ENCODE results near the gene CLBA1. TPM values are rescaled to one million over a fixed set of nuclear protein-coding genes. Genes with fewer than 3 reads are reported as not detected.

CLBA1 gene
- total RNA-seq, 2 experiments from 2014 or later: 0.82 to 1.2 TPM

DNA sequence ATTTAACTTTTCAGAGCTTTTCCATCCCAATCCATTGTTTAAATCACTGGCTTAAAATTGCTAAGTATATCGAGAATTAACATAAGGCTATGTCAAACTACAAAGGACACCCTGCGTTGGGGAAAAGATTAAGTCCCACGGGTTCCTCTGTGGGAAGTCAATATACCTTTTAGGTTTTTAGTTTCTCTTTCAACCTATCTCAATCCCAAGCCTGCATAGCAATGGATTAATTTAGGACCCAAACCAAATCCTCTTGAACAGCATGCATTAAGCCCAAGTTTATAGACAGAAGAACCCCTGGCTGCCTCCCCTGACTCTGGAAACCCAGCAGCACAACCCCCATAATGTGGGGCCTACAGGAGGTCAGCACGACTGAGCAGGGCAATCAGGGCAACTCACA, 29.0 kb downstream of the CLBA1 start:
- POLR2A ChIA-PET: interaction anchor here (0.6 to 1.0 kb wide), 2 partner anchors 9 to 26 kb away, joined by 3 to 4 read pairs; no protein-coding TSS in a partner anchor

DNA sequence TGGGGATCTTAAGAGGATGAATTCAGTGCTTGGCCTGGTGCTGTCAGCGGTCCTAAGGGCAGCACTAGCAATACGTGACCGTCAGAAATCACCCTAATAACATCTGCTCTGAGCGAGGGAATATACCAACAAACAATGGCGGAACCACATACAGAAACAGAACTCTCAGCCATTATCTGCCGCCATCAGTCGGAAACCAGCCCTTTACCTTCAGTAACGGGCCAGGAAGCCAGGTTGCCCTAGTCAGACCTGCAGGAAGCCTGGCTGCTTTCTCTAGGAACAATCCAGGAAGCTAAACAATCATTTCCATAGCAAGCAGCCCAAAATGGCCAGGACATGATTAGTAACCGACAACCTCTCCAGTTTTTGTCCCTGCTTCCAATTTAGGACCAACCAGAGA, 29.7 kb downstream of the CLBA1 start:
- H4K20me1 ChIP-seq (ENCODE audit: insufficient read depth, low read length): peaks cover 78% of the 10 kb centered on the region
- H3K4me3 ChIP-seq (ENCODE audit: low read depth, low read length, poor library complexity, severe bottlenecking): peak overlapping the region; percentile 78
- no peak for TF ChIP-seq EZH2phosphoT487 (IDR thresholded peaks at IDR 0.05; ENCODE audit: borderline replicate concordance, low read depth, low read length)
- TF ChIP-seq, protein P1, sequence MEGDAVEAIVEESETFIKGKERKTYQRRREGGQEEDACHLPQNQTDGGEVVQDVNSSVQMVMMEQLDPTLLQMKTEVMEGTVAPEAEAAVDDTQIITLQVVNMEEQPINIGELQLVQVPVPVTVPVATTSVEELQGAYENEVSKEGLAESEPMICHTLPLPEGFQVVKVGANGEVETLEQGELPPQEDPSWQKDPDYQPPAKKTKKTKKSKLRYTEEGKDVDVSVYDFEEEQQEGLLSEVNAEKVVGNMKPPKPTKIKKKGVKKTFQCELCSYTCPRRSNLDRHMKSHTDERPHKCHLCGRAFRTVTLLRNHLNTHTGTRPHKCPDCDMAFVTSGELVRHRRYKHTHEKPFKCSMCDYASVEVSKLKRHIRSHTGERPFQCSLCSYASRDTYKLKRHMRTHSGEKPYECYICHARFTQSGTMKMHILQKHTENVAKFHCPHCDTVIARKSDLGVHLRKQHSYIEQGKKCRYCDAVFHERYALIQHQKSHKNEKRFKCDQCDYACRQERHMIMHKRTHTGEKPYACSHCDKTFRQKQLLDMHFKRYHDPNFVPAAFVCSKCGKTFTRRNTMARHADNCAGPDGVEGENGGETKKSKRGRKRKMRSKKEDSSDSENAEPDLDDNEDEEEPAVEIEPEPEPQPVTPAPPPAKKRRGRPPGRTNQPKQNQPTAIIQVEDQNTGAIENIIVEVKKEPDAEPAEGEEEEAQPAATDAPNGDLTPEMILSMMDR (conservative IDR thresholded peaks at IDR 0.05; ENCODE audit: low read length): no peak

More for the DNA sequence above, 29.0 kb downstream of the CLBA1 start:
- H3K4me3 ChIP-seq (ENCODE audit: low read depth, low read length, poor library complexity, severe bottlenecking): peak overlapping the region; percentile 78
- no peak overlapping the region for H2AFZ ChIP-seq (ENCODE audit: low read length)
- H3K36me3 ChIP-seq (ENCODE audit: insufficient read depth, low read length): peaks cover 96% of the 10 kb centered on the region
- CTCF ChIA-PET (ENCODE audit: unreplicated experiment): no interaction called here
- H3K27ac ChIP-seq (ENCODE audit: low read depth, low read length, poor library complexity, severe bottlenecking): peak overlapping the region; percentile 1
- H3K4me2 ChIP-seq (ENCODE audit: low read length): peak overlapping the region; percentile 89
- no peaks in the 10 kb centered on the region for H3K9me3 ChIP-seq (ENCODE audit: low read length)
- no peak for DNase-seq (ENCODE audit: low spot score)
- H3K9me2 ChIP-seq (ENCODE audit: insufficient read depth, low read length): no peaks in the 10 kb centered on the region
- intact Hi-C loops (cut with micrococcal nuclease; ENCODE audit: unreplicated experiment): no loop called here
- BruUV-seq (replicated peaks): no TSS peak
- peaks cover 76% of the 10 kb centered on the region for H4K20me1 ChIP-seq (ENCODE audit: insufficient read depth, low read length)
- TF ChIP-seq, protein P1 (conservative IDR thresholded peaks at IDR 0.05; ENCODE audit: low read length): no peak
- TF ChIP-seq EZH2phosphoT487 (IDR thresholded peaks at IDR 0.05; ENCODE audit: borderline replicate concordance, low read depth, low read length): no peak
- H3K4me1 ChIP-seq (ENCODE audit: insufficient read depth, low read length, poor library complexity, severe bottlenecking): peaks cover 67% of the 10 kb centered on the region
- H3K79me2 ChIP-seq (ENCODE audit: insufficient read depth, low read depth, low read length): peaks cover 100% of the 10 kb centered on the region

GRCh38 chr14:105015905-105016304, 30.3 kb downstream of the CLBA1 start:
- ChIA-PET POLR2A (interaction anchor here (0.8 kb wide), 1 partner anchor 89 kb away, joined by 3 read pairs; no protein-coding TSS in a partner anchor), CTCF (ENCODE audit: unreplicated experiment) (no interaction called here)
- H3K4me2 ChIP-seq (ENCODE audit: low read length): peak overlapping the region; percentile 89
- no peaks in the 10 kb centered on the region for H3K9me3 ChIP-seq (ENCODE audit: low read length)
- no TSS peak for BruUV-seq (replicated peaks)
- intact Hi-C loops (cut with micrococcal nuclease; ENCODE audit: unreplicated experiment): no loop called here
- DNase-seq (ENCODE audit: low spot score): no peak
- H3K4me3 ChIP-seq (ENCODE audit: low read depth, low read length, poor library complexity, severe bottlenecking): peak overlapping the region; percentile 78
- no peak overlapping the region for H2AFZ ChIP-seq (ENCODE audit: low read length)
- H3K9me2 ChIP-seq (ENCODE audit: insufficient read depth, low read length): no peaks in the 10 kb centered on the region
- H3K4me1 ChIP-seq (ENCODE audit: insufficient read depth, low read length, poor library complexity, severe bottlenecking): peaks cover 67% of the 10 kb centered on the region
- H3K79me2 ChIP-seq (ENCODE audit: insufficient read depth, low read depth, low read length): peaks cover 99% of the 10 kb centered on the region
- H4K20me1 ChIP-seq (ENCODE audit: insufficient read depth, low read length): peaks cover 73% of the 10 kb centered on the region
- no peak for TF ChIP-seq EZH2phosphoT487 (IDR thresholded peaks at IDR 0.05; ENCODE audit: borderline replicate concordance, low read depth, low read length)
- TF ChIP-seq, protein P1 (conservative IDR thresholded peaks at IDR 0.05; ENCODE audit: low read length): no peak
- peaks cover 95% of the 10 kb centered on the region for H3K36me3 ChIP-seq (ENCODE audit: insufficient read depth, low read length)
- H3K27ac ChIP-seq (ENCODE audit: low read depth, low read length, poor library complexity, severe bottlenecking): no peak overlapping the region

More for the DNA sequence above, 29.7 kb downstream of the CLBA1 start:
- Histone ChIP-seq H3K9me3 (ENCODE audit: low read length) (no peaks in the 10 kb centered on the region), H3K4me1 (ENCODE audit: insufficient read depth, low read length, poor library complexity, severe bottlenecking) (peaks cover 67% of the 10 kb centered on the region), H3K36me3 (ENCODE audit: insufficient read depth, low read length) (peaks cover 96% of the 10 kb centered on the region), H2AFZ (ENCODE audit: low read length) (no peak overlapping the region), H3K9me2 (ENCODE audit: insufficient read depth, low read length) (no peaks in the 10 kb centered on the region), H3K79me2 (ENCODE audit: insufficient read depth, low read depth, low read length) (peaks cover 100% of the 10 kb centered on the region), H3K27ac (ENCODE audit: low read depth, low read length, poor library complexity, severe bottlenecking) (peak overlapping the region; percentile 1), H3K4me2 (ENCODE audit: low read length) (peak overlapping the region; percentile 89)
- no TSS peak for BruUV-seq (replicated peaks)
- POLR2A ChIA-PET: no interaction called here
- no peak for DNase-seq (ENCODE audit: low spot score)
- intact Hi-C loops (cut with micrococcal nuclease; ENCODE audit: unreplicated experiment): no loop called here
- CTCF ChIA-PET (ENCODE audit: unreplicated experiment): no interaction called here
